PFSK-1 (cell line): ENCODE results near the gene TNP2.
A peak's percentile ranks its signal among the peaks of the same experiment; 100 is the strongest.

Experiments
- FOXP2 ChIP-seq: optimal IDR thresholded peaks from 2 replicates; pipeline ENCODE3; 2011; ENCODE audit warnings: borderline replicate concordance, control low read depth, inconsistent platforms; ENCODE audit not compliant: insufficient read depth; ENCODE audit errors: extremely low read length, extremely low read depth
- POLR2AphosphoS5 ChIP-seq: IDR thresholded peaks from 2 replicates; pipeline ENCODE4 v1.6.1; 2012; ENCODE audit warnings: low read depth, mild to moderate bottlenecking, control low read depth, low read length, moderate library complexity
- SIN3A ChIP-seq: IDR thresholded peaks from 2 replicates; pipeline ENCODE4 v1.6.1; 2012; ENCODE audit warnings: mild to moderate bottlenecking, low read length, moderate library complexity, borderline replicate concordance; ENCODE audit not compliant: insufficient read depth
- TAF1 ChIP-seq: IDR thresholded peaks from 2 replicates; pipeline ENCODE4 v1.6.1; 2012; ENCODE audit warnings: low read length, control low read depth, borderline replicate concordance; ENCODE audit not compliant: insufficient read depth
- TF ChIP-seq, protein P1 (sequence below), 2 experiments: IDR thresholded peaks; 2 replicates each; pipeline versions ENCODE4 v1.6.1 to v1.8.0; 2011 to 2012; ENCODE audit warnings: low read depth in 2 of 2, low read length in 2 of 2, control low read depth in 1 of 2, inconsistent platforms in 1 of 2, mild to moderate bottlenecking in 1 of 2, moderate library complexity in 1 of 2; ENCODE audit not compliant: insufficient read depth in 1 of 2

TNP2 gene

GRCh38 chr16:11259655-11260595, 9.2 kb downstream of the TNP2 start:
- no peak for TF ChIP-seq SIN3A
- no peak for TF ChIP-seq POLR2AphosphoS5
- TF ChIP-seq, protein P1, sequence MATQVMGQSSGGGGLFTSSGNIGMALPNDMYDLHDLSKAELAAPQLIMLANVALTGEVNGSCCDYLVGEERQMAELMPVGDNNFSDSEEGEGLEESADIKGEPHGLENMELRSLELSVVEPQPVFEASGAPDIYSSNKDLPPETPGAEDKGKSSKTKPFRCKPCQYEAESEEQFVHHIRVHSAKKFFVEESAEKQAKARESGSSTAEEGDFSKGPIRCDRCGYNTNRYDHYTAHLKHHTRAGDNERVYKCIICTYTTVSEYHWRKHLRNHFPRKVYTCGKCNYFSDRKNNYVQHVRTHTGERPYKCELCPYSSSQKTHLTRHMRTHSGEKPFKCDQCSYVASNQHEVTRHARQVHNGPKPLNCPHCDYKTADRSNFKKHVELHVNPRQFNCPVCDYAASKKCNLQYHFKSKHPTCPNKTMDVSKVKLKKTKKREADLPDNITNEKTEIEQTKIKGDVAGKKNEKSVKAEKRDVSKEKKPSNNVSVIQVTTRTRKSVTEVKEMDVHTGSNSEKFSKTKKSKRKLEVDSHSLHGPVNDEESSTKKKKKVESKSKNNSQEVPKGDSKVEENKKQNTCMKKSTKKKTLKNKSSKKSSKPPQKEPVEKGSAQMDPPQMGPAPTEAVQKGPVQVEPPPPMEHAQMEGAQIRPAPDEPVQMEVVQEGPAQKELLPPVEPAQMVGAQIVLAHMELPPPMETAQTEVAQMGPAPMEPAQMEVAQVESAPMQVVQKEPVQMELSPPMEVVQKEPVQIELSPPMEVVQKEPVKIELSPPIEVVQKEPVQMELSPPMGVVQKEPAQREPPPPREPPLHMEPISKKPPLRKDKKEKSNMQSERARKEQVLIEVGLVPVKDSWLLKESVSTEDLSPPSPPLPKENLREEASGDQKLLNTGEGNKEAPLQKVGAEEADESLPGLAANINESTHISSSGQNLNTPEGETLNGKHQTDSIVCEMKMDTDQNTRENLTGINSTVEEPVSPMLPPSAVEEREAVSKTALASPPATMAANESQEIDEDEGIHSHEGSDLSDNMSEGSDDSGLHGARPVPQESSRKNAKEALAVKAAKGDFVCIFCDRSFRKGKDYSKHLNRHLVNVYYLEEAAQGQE (IDR thresholded peaks at IDR 0.05; ENCODE audit: insufficient read depth in 1 of 2, low read depth in 2 of 2, low read length in 2 of 2), result no peak
- TF ChIP-seq FOXP2, result no peak
- TF ChIP-seq TAF1, result no peak

- TF ChIP-seq TAF1, result no peak
- TF ChIP-seq FOXP2, result no peak
Measured at GRCh38 chr16:11258553-11259492, 10.3 kb downstream of the TNP2 start.

- TF ChIP-seq SIN3A (0 out of 2 replicates have a peak, but pooled peaks have one; percentile 22), FOXP2 (no peak), TAF1 (no peak)
Measured at GRCh38 chr16:11257131-11257938, 11.8 kb downstream of the TNP2 start.

DNA sequence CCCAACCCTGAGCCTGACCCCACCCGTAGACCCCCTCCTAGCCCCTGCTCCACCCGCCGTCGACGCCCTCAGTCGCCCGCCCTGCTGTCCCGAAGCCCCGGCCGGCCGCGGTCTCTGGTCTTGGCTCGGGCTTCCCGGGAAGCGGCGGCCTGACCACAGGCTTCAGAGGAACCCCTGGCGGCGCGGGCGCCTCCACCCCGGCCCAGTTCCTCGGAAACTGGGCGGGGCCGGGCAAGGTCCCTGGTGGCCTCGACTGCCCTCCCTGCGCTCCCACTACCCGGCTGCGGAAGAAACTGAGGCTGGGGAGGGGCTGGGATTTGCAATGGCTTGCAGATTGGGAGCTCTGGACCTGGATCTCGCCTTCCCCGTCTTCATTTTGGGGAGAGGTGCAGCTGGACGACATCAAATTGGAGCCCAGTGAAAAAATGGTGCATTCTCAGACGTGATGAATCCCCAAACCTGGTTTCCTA, 12.4 kb downstream of the TNP2 start:
- no peak for TF ChIP-seq TAF1
- no peak for TF ChIP-seq SIN3A
- no peak for TF ChIP-seq POLR2AphosphoS5
- TF ChIP-seq, protein P1 (IDR thresholded peaks at IDR 0.05; ENCODE audit: insufficient read depth in 1 of 2, low read depth in 2 of 2, low read length in 2 of 2), result no peak

DNA sequence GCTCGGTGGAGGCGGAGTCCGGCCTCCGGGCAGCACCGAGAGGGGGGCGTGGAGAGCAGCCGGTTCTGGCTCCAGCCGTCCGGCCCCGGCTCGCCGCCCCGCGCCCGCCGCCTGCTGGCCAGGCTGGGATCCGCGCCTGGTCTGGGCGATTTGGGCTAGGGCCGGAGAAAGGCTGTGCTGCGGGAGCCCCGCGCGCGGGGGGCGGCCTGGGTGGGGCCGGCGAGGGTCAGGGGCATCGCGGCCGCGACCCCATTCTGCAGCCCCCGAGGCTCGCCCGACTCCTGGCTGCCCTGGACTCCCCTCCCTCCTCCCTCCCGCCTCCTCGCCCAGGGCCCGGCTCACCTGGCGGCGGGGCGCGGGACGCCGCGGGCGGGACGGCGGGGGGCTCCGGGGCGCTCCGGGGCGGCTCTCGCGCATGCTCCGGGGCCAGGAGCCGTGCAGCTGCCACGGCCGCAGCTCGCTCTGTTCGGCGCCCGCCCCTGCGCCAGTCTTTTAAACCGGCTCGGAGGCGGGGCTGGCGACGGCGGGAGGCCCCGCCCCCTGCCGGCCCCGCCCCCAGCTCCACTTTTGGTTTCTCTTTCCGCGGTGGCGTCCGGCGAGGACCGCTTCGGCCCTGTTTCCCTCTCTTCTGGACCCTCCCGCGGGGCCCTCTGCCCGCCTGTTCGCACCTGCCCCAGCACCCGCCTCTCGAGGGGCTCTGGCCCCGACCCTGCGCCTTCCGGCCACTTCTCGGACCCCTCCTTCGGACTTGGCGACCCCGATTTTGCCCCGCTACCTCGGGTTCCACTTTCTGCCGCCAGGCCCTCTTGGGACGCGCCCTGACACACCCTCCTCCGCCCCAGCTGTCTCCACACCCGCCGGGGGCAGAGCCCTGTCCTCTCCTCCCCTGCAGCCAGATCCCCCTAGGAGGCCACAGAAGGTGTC, 13.1 kb downstream of the TNP2 start, which contains the start of gene SOCS1:
Gene SOCS1 (minus strand): TSS at position 468 of the 924 bp plus-strand sequence. CDS start 726 bp downstream, outside the sequence.
- TF ChIP-seq, protein P1 (IDR thresholded peaks at IDR 0.05; ENCODE audit: insufficient read depth in 1 of 2, low read depth in 2 of 2, low read length in 2 of 2), result peak in 1 of 2 experiments; percentile 18; a peak in 1 of 4 replicates
- peak; percentile 93 for TF ChIP-seq POLR2AphosphoS5
- TF ChIP-seq SIN3A, result peak; percentile 37; the same call in 1 of the 2 replicates
- TF ChIP-seq FOXP2, result no peak
- TF ChIP-seq TAF1, result peak; percentile 87
